GM18907 (cell line): ENCODE results near the gene MRFAP1.

Experiments
- ATAC-seq: cut with Tn5 transposase; IDR thresholded peaks from one replicate; pipeline ENCODE4 v1.9.1; 2021; ENCODE audit warnings: mild to moderate bottlenecking, moderate library complexity; ENCODE audit not compliant: unreplicated experiment

Gene MRFAP1

GRCh38 chr4:6640292-6641163 is at the start of gene MRFAP1:
MRFAP1 (plus strand) TSS chr4:6640685; CDS start chr4:6640863, 178 bp downstream.
- peak; percentile 86 for ATAC-seq

GRCh38 chr4:6591313-6591712 is 49.2 kb upstream of the MRFAP1 start:
- no peak for ATAC-seq

- ATAC-seq: no peak
These were observed 48.7 kb upstream of the MRFAP1 start for GRCh38 chr4:6591781-6592180.

- no peak for ATAC-seq
These were observed 47.5 kb upstream of the MRFAP1 start for GRCh38 chr4:6592804-6593563.

- no peak for ATAC-seq
These were observed 46.1 kb upstream of the MRFAP1 start for GRCh38 chr4:6594341-6594740.

- ATAC-seq: no peak
These were observed 45.6 kb upstream of the MRFAP1 start for GRCh38 chr4:6594826-6595355.

GRCh38 chr4:6595897-6596537 is 44.5 kb upstream of the MRFAP1 start:
- no peak for ATAC-seq

GRCh38 chr4:6596948-6597347 is 43.5 kb upstream of the MRFAP1 start:
- no peak for ATAC-seq

- ATAC-seq: no peak
These were observed 42.4 kb upstream of the MRFAP1 start for GRCh38 chr4:6598127-6598526.

- ATAC-seq: no peak
These were observed 41.8 kb upstream of the MRFAP1 start for GRCh38 chr4:6598641-6599040.

- ATAC-seq: no peak
These were observed 38.7 kb upstream of the MRFAP1 start for GRCh38 chr4:6601661-6602250.

GRCh38 chr4:6602289-6602688 is 38.2 kb upstream of the MRFAP1 start:
- no peak for ATAC-seq

GRCh38 chr4:6603128-6603527 is 37.4 kb upstream of the MRFAP1 start:
- ATAC-seq: no peak

- no peak for ATAC-seq
These were observed 35.4 kb upstream of the MRFAP1 start for GRCh38 chr4:6605114-6605513.

- ATAC-seq: no peak
These were observed 34.9 kb upstream of the MRFAP1 start for GRCh38 chr4:6605605-6606004.

GRCh38 chr4:6606465-6607235 is 33.8 kb upstream of the MRFAP1 start:
- ATAC-seq: no peak

GRCh38 chr4:6607368-6608055 is 33.0 kb upstream of the MRFAP1 start:
- no peak for ATAC-seq

- no peak for ATAC-seq
These were observed 31.6 kb upstream of the MRFAP1 start for GRCh38 chr4:6608758-6609414.
